Measurements from ENCODE around the gene SYT17. TPM values are rescaled to one million over a fixed set of nuclear protein-coding genes. Genes with fewer than 3 reads are reported as not detected.

Gene SYT17
- total RNA-seq, 2 experiments from 2014 or later, result not detected

GRCh38 chr16:19168371-19169081 is 486 bp downstream of the SYT17 start:
- CTCF ChIA-PET, result interaction anchor here (0.5 kb wide), 1 partner anchor 206 kb away, joined by 3 read pairs; no protein-coding TSS in a partner anchor
- no peaks in the 10 kb centered on the region for H3K36me3 Mint-ChIP-seq (ENCODE audit: low read depth)
- H3K9me3 Mint-ChIP-seq, result no peaks in the 10 kb centered on the region
- peaks cover 9% of the 10 kb centered on the region for H3K27me3 Mint-ChIP-seq (ENCODE audit: low read depth)
- H3K27ac Mint-ChIP-seq, result no peak overlapping the region
- H3K4me1 Mint-ChIP-seq (ENCODE audit: low read depth), result no peaks in the 10 kb centered on the region
- H3K4me3 Mint-ChIP-seq, result no peak overlapping the region
- DNase-seq, result no peak
- intact Hi-C loops (cut with micrococcal nuclease), result loop anchor here (5.0 kb wide), 1 partner anchor 334 kb away; no protein-coding TSS in a partner anchor

DNA sequence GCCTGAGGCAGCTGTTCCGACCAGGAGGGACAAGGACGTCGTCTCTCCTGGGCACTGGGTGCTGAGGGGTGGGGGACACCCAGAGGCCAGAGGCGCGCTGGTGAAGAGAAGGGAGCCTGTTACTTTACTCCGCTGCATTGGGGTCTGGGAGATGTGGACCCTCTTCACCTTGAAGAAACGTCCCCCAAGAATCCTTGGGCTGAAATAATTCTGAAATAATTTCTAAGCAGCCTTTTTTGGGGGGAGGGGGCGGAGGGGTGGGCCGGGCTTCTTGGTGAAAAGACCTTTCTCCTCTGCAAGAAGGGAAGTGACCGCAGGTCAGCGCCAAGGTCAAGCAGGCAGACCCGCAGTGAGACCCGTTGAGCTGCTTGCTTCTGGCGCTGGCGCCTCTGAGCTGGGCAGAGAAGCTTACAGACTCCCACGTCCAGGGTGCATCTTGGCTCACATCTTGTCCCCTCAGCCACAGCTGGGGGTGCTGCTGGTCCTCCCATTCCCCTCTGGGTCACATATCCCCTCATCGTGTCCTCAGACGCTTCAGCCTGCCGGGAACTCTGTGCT is 1.1 kb downstream of the SYT17 start:
- Mint-ChIP-seq H3K27ac (no peak overlapping the region), H3K27me3 (ENCODE audit: low read depth) (peaks cover 9% of the 10 kb centered on the region), H3K9me3 (no peaks in the 10 kb centered on the region), H3K36me3 (ENCODE audit: low read depth) (no peaks in the 10 kb centered on the region), H3K4me1 (ENCODE audit: low read depth) (no peaks in the 10 kb centered on the region), H3K4me3 (no peak overlapping the region)
- DNase-seq, result no peak
- intact Hi-C loops (cut with micrococcal nuclease), result loop anchor here (5.0 kb wide), 1 partner anchor 333 kb away; no protein-coding TSS in a partner anchor
- CTCF ChIA-PET, result interaction anchor here (0.5 kb wide), 1 partner anchor 206 kb away, joined by 3 read pairs; no protein-coding TSS in a partner anchor

DNA sequence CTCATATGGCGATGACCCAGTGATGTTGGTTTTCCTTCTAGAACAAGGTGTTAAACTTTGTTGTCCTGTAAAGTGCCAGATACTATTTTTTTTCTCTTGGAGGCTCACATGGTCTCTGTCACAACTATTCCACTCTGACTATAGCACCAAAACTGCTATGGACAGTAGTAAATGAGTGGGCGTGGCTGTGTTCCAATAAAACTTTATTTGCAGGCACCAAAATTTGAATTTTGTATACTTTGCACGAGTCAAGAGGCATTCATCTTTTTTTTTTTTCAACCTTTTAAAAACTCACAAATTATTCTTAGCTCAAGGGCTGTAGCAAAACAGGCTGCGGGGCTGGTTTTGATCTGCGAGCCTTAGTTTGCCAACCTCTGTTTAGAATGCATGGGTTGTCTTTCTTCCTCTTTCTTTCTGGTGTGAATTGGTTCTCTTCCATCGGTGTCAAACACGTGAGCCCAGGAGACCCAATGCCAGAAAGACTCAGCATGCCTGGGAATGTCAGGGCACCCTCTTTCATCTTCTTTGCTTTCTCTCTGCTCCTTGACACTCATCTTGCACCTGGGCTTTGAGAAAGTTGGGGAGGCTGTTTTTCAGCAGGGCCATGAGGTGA is 2.1 kb downstream of the SYT17 start:
- peaks cover 9% of the 10 kb centered on the region for H3K27me3 Mint-ChIP-seq (ENCODE audit: low read depth)
- CTCF ChIA-PET, result no interaction called here
- no peak overlapping the region for H3K27ac Mint-ChIP-seq
- H3K36me3 Mint-ChIP-seq (ENCODE audit: low read depth), result no peaks in the 10 kb centered on the region
- intact Hi-C loops (cut with micrococcal nuclease), result no loop called here
- no peaks in the 10 kb centered on the region for H3K4me1 Mint-ChIP-seq (ENCODE audit: low read depth)
- no peak for DNase-seq
- no peak overlapping the region for H3K4me3 Mint-ChIP-seq
- H3K9me3 Mint-ChIP-seq, result no peaks in the 10 kb centered on the region

GRCh38 chr16:19172098-19172780 is 4.2 kb downstream of the SYT17 start:
- no peak overlapping the region for H3K27ac Mint-ChIP-seq
- intact Hi-C loops (cut with micrococcal nuclease), result no loop called here
- no peak for DNase-seq
- no peaks in the 10 kb centered on the region for H3K9me3 Mint-ChIP-seq
- peaks cover 9% of the 10 kb centered on the region for H3K27me3 Mint-ChIP-seq (ENCODE audit: low read depth)
- no peaks in the 10 kb centered on the region for H3K4me1 Mint-ChIP-seq (ENCODE audit: low read depth)
- no peak overlapping the region for H3K4me3 Mint-ChIP-seq
- CTCF ChIA-PET, result no interaction called here
- H3K36me3 Mint-ChIP-seq (ENCODE audit: low read depth), result no peaks in the 10 kb centered on the region

DNA sequence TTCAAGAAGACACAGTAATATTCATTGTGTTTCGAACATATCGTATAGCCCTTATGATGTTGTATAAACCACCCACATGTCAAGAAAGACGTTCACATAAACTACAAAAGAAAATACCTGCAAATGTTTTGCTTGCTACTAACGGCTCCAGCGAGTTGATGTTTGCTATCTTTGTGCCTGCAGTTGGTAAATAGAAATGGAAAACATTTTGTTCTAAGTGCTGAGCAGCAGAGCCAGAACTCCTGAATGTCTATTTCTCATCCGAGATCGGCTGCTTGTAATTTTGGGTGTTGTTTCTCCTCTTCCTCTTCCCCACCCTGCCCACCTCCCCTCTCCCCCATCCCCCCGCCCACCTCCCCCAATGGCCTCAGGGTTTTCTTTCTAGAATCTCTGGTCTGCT is 5.0 kb downstream of the SYT17 start:
- Mint-ChIP-seq H3K36me3 (ENCODE audit: low read depth) (no peaks in the 10 kb centered on the region), H3K27ac (no peak overlapping the region), H3K4me3 (no peak overlapping the region), H3K27me3 (ENCODE audit: low read depth) (peaks cover 9% of the 10 kb centered on the region), H3K4me1 (ENCODE audit: low read depth) (no peaks in the 10 kb centered on the region), H3K9me3 (no peaks in the 10 kb centered on the region)
- intact Hi-C loops (cut with micrococcal nuclease), result no loop called here
- no peak for DNase-seq
- CTCF ChIA-PET, result interaction anchor here (0.8 kb wide), 1 partner anchor 25 kb away, joined by 3 read pairs; no protein-coding TSS in a partner anchor

GRCh38 chr16:19173649-19174383 is 5.8 kb downstream of the SYT17 start:
- no peak for DNase-seq
- H3K9me3 Mint-ChIP-seq, result no peaks in the 10 kb centered on the region

GRCh38 chr16:19174478-19174877 is 6.4 kb downstream of the SYT17 start:
- intact Hi-C loops (cut with micrococcal nuclease), result no loop called here
- Mint-ChIP-seq H3K27ac (no peak overlapping the region), H3K9me3 (no peaks in the 10 kb centered on the region), H3K4me1 (ENCODE audit: low read depth) (no peaks in the 10 kb centered on the region), H3K4me3 (no peak overlapping the region), H3K27me3 (ENCODE audit: low read depth) (peaks cover 6% of the 10 kb centered on the region), H3K36me3 (ENCODE audit: low read depth) (no peaks in the 10 kb centered on the region)
- CTCF ChIA-PET, result no interaction called here
- DNase-seq, result no peak

More at GRCh38 chr16:19173649-19174383, 5.8 kb downstream of the SYT17 start:
- Mint-ChIP-seq H3K27ac (no peak overlapping the region), H3K4me3 (no peak overlapping the region), H3K27me3 (ENCODE audit: low read depth) (peaks cover 9% of the 10 kb centered on the region), H3K4me1 (ENCODE audit: low read depth) (no peaks in the 10 kb centered on the region), H3K36me3 (ENCODE audit: low read depth) (no peaks in the 10 kb centered on the region)
- intact Hi-C loops (cut with micrococcal nuclease), result no loop called here
- CTCF ChIA-PET, result interaction anchor here (0.8 kb wide), 1 partner anchor 24 kb away, joined by 3 read pairs; no protein-coding TSS in a partner anchor

GRCh38 chr16:19175492-19176262 is 7.6 kb downstream of the SYT17 start:
- Mint-ChIP-seq H3K9me3 (no peaks in the 10 kb centered on the region), H3K27ac (no peak overlapping the region), H3K4me3 (no peak overlapping the region), H3K4me1 (ENCODE audit: low read depth) (no peaks in the 10 kb centered on the region), H3K36me3 (ENCODE audit: low read depth) (no peaks in the 10 kb centered on the region), H3K27me3 (ENCODE audit: low read depth) (peaks cover 10% of the 10 kb centered on the region)
- CTCF ChIA-PET, result interaction anchor here (0.9 to 1.6 kb wide), 2 partner anchors 64 to 90 kb away, joined by 3 to 5 read pairs; no protein-coding TSS in a partner anchor
- intact Hi-C loops (cut with micrococcal nuclease), result no loop called here
- DNase-seq, result no peak

DNA sequence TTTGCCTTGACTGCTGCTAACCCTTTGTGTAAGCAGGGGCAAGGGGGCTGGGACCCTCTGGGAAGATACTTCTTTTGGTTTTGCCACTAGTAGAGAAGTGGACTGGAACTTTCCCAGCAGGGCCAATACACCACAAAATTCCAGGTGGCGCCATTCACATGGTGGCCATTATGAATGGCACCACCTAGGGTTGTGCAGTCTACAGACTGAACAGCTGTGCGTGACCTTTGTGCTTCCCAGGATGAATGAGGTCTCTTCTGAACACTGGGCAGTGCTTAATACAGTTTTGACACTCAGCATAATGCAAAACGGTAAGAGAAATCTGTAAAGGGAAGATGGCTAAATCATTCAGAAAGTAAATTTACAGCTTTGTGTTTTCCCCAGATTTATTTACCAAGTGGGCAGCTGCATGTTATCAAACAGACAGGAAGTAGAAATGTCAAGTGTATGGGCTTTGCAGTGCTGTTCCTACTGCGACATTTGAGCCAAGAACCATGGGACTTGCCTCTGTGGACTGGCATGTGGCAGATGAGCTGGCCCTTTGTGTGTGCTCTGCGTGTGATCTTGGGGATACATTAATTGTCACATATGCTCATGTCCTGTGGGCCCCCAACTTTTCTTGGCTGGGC is 9.2 kb downstream of the SYT17 start:
- intact Hi-C loops (cut with micrococcal nuclease), result no loop called here
- no peak overlapping the region for H3K27ac Mint-ChIP-seq
- H3K27me3 Mint-ChIP-seq (ENCODE audit: low read depth), result peaks cover 10% of the 10 kb centered on the region
- no peaks in the 10 kb centered on the region for H3K9me3 Mint-ChIP-seq
- CTCF ChIA-PET, result interaction anchor here (1.1 to 1.5 kb wide), 3 partner anchors 9 to 91 kb away, joined by 4 to 6 read pairs (median 4); no protein-coding TSS in a partner anchor
- H3K4me3 Mint-ChIP-seq, result no peak overlapping the region
- DNase-seq, result no peak
- no peaks in the 10 kb centered on the region for H3K36me3 Mint-ChIP-seq (ENCODE audit: low read depth)
- H3K4me1 Mint-ChIP-seq (ENCODE audit: low read depth), result no peaks in the 10 kb centered on the region

DNA sequence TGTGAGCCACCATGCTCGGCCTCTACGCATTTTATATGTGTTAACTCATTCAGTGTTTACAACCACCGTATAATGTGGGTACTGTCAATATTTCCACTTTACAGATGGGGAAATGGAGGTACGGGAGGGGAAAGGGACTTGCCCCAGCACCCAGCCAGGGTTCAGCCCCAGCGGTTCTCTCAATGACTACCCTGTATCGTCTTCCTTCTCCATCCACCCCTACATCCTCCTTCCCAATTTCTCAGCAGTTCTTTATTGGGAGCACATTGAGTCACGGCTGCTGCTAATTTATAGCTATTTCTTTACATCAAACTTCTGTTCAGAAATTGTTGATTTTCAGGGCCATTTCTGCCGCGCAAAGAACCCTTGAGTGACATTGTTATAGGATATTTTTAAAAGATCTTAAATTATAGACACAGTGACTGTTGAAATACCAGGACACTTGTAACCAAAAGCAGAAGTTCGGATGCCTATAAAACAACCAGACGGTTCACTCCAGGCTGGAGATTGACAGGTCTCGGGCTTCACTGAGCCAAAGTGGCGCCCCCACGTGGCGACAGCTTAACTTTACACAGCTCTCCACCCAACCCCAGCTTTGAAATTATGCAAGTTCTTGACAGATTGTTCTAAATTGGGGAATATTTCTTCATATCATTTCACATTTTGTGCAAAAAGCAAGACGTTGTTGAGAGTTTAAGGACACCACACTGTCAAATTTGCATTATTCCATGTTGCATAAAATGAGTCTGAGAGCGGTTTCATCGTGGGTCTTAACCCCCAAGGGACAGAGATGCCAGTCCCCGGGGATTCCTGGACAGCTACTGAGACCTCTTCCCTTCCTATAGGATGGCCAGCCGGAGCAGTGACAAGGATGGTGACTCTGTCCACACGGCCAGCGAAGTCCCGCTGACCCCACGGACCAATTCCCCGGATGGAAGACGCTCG is 11.8 kb downstream of the SYT17 start:
- CTCF ChIA-PET, result interaction anchor here (0.6 to 1.6 kb wide), 5 partner anchors 18 to 94 kb away, joined by 3 to 6 read pairs (median 3); no protein-coding TSS in a partner anchor
- no peaks in the 10 kb centered on the region for H3K9me3 Mint-ChIP-seq
- peaks cover 10% of the 10 kb centered on the region for H3K27me3 Mint-ChIP-seq (ENCODE audit: low read depth)

More for the DNA sequence above, 11.8 kb downstream of the SYT17 start:
- Mint-ChIP-seq H3K4me3 (no peak overlapping the region), H3K36me3 (ENCODE audit: low read depth) (no peaks in the 10 kb centered on the region), H3K4me1 (ENCODE audit: low read depth) (no peaks in the 10 kb centered on the region), H3K27ac (no peak overlapping the region)
- DNase-seq, result peak; percentile 48
- intact Hi-C loops (cut with micrococcal nuclease), result loop anchor here (1.0 kb wide), 1 partner anchor 94 kb away; no protein-coding TSS in a partner anchor
